Endothelial cell of umbilical vein (primary cell): ENCODE results near the gene PPA2. TPM values are rescaled to one million over a fixed set of nuclear protein-coding genes. Genes with fewer than 3 reads are reported as not detected.
"Not testable (repeated sequence)": the region's sequence is repeated elsewhere in the genome, so short reads cannot be mapped to it uniquely, and the experiment has no call there.

ENCODE experiments used
- BruUV-seq: library from RNA; stranded (reverse); fragments of 400-500 nt; replicated peaks from 2 replicates; lab custom pipeline; 2021; lab: Mats Ljungman, UMichigan
- CTCF ChIA-PET: fragments of 300-600, 350-600 bp; sonication (Branson Sonifier 250); formaldehyde crosslinking; loops from one replicate; lab custom pipeline; 2021; ENCODE audit warnings: antibody characterized with exemption, inconsistent platforms; lab: Charles Lee
- POLR2A ChIA-PET: fragments of 300-600, 350-600 bp; sonication (Branson Sonifier 250); formaldehyde crosslinking; loops from one replicate; lab custom pipeline; 2021; ENCODE audit warnings: antibody characterized with exemption, inconsistent platforms; lab: Charles Lee
- DNase-seq: peaks from one replicate; pipeline ENCODE4 v3.0.0-alpha.2; 2011; ENCODE audit warnings: low read depth, low spot score
- FAIRE-seq: peaks from 2 replicates; lab custom pipeline; 2011; peaks lifted over from hg19 to GRCh38; lab: Jason Lieb, UNC
- H2AFZ ChIP-seq: 2 replicates; pipeline ENCODE4 v1.6.0; 2012; ENCODE audit warnings: low read depth, low read length, control low read depth, inconsistent platforms
- H3K27ac ChIP-seq: 2 replicates; pipeline ENCODE4 v1.5.1; 2011; ENCODE audit warnings: low read depth, mild to moderate bottlenecking, control low read depth, low read length, moderate library complexity; ENCODE audit not compliant: insufficient read depth
- H3K27me3 ChIP-seq, 2 experiments: 2 replicates each; pipeline versions ENCODE4 v1.6.0 to v1.6.1; 2011; ENCODE audit warnings: low read length in 2 of 2, mixed read lengths in 1 of 2; ENCODE audit not compliant: control insufficient read depth in 2 of 2, insufficient read depth in 2 of 2
- H3K36me3 ChIP-seq, 2 experiments: 2 replicates in 1 of 2; 3 replicates in 1 of 2; pipeline ENCODE4 v1.5.1; 2011; ENCODE audit warnings: low read length in 2 of 2, mild to moderate bottlenecking in 1 of 2, moderate library complexity in 1 of 2; ENCODE audit not compliant: control insufficient read depth in 2 of 2, insufficient read depth in 2 of 2; ENCODE audit errors: extremely low read depth in 1 of 2
- H3K4me1 ChIP-seq: 3 replicates; pipeline ENCODE4 v1.5.1; 2011; ENCODE audit warnings: mild to moderate bottlenecking, low read length; ENCODE audit not compliant: control insufficient read depth, insufficient read depth; ENCODE audit errors: extremely low read depth
- H3K4me2 ChIP-seq: 2 replicates; pipeline ENCODE4 v1.6.1; 2011; ENCODE audit warnings: low read length, control low read depth, mixed read lengths; ENCODE audit not compliant: insufficient read depth
- H3K4me3 ChIP-seq, 3 experiments: fragments of 200-600 bp in 1 of 3; sonication (generic), shearing (Covaris generic) in 1 of 3; replicated peaks in 1 of 3; 2 replicates each; pipeline ENCODE4 v1.5.1; 2011 to 2016; ENCODE audit warnings: control low read depth in 3 of 3, low read length in 3 of 3, mild to moderate bottlenecking in 2 of 3, inconsistent platforms in 1 of 3, low read depth in 1 of 3, moderate library complexity in 1 of 3; ENCODE audit not compliant: insufficient read depth in 1 of 3
- H3K79me2 ChIP-seq: 2 replicates; pipeline ENCODE4 v1.6.0; 2012; ENCODE audit warnings: low read length, inconsistent platforms; ENCODE audit not compliant: control insufficient read depth, insufficient read depth
- H3K9ac ChIP-seq: replicated peaks from 2 replicates; pipeline ENCODE3; 2011; ENCODE audit warnings: low read length, control low read depth; ENCODE audit not compliant: insufficient read depth; ENCODE audit errors: extremely low read depth
- H3K9me1 ChIP-seq: replicated peaks from 3 replicates; pipeline ENCODE4 v1.6.0; 2011; ENCODE audit warnings: mild to moderate bottlenecking, low read length; ENCODE audit not compliant: control insufficient read depth, insufficient read depth; ENCODE audit errors: extremely low read depth
- H3K9me3 ChIP-seq: replicated peaks from 2 replicates; pipeline ENCODE4 v1.5.1; 2012; ENCODE audit warnings: low read length, inconsistent platforms; ENCODE audit not compliant: control insufficient read depth, insufficient read depth
- H4K20me1 ChIP-seq: replicated peaks from 2 replicates; pipeline ENCODE3; 2011; ENCODE audit warnings: mild to moderate bottlenecking, low read length; ENCODE audit not compliant: control insufficient read depth, insufficient read depth; ENCODE audit errors: extremely low read depth
- EZH2 ChIP-seq: IDR thresholded peaks from 2 replicates; pipeline ENCODE4 v1.6.1; 2012; ENCODE audit warnings: borderline replicate concordance, low read depth, mild to moderate bottlenecking, moderate library complexity, low read length, inconsistent platforms; ENCODE audit not compliant: severe bottlenecking
- FOS ChIP-seq: IDR thresholded peaks from 2 replicates; pipeline ENCODE4 v1.6.1; 2011; ENCODE audit warnings: mild to moderate bottlenecking, low read length, moderate library complexity, borderline replicate concordance; ENCODE audit not compliant: insufficient read depth
- GATA2 ChIP-seq: IDR thresholded peaks from 2 replicates; pipeline ENCODE4 v1.7.0; 2011; ENCODE audit warnings: low read depth, mild to moderate bottlenecking, moderate library complexity, mixed read lengths, low read length; ENCODE audit not compliant: insufficient read length, insufficient read depth
- JUN ChIP-seq: IDR thresholded peaks from 2 replicates; pipeline ENCODE4 v1.6.1; 2011; ENCODE audit warnings: borderline replicate concordance, low read depth; ENCODE audit not compliant: insufficient read length, insufficient read depth
- MAX ChIP-seq: IDR thresholded peaks from 2 replicates; pipeline ENCODE4 v1.6.1; 2011; ENCODE audit not compliant: insufficient read depth, insufficient read length
- MYC ChIP-seq: IDR thresholded peaks from one replicate; pipeline ENCODE4 v1.6.1; 2011; ENCODE audit warnings: mild to moderate bottlenecking, low read depth, low read length
- POLR2A ChIP-seq: IDR thresholded peaks from 2 replicates; pipeline ENCODE4 v1.6.1; 2012; ENCODE audit warnings: low read depth, mild to moderate bottlenecking, control low read depth, low read length
- POLR2AphosphoS5 ChIP-seq: IDR thresholded peaks from 2 replicates; pipeline ENCODE4 v1.6.1; 2012; ENCODE audit warnings: low read depth, mild to moderate bottlenecking, control low read depth, low read length, moderate library complexity; ENCODE audit not compliant: insufficient read depth
- dilution Hi-C: fragments of 300-500 bp; cut with MboI; formaldehyde crosslinking; loops from one replicate; pipeline ENCODE4 v1.15.0; 2019; ENCODE audit warnings: low sequenced_read_pairs; ENCODE audit not compliant: extremely low pct_ligation_motif_present
- intact Hi-C: fragments of 100-400 bp; cut with micrococcal nuclease; formaldehyde crosslinking; loops from one replicate; pipeline ENCODE4 v1.10.0; 2022
- polyA plus RNA-seq, 4 experiments: library from polyadenylated mRNA; depleted of rRNA in 3 of 4; stranded (reverse) in 3 of 4; unstranded in 1 of 4; fragments of >200 nt; gene quantifications; 2 replicates each; pipeline versions ENCODE4 v1.2.1 to v1.2.3, GENCODE V29; 2011 to 2012; ENCODE audit warnings: missing spikeins in 1 of 4
- total RNA-seq: library from RNA; stranded (reverse); gene quantifications from 2 replicates; pipeline ENCODE4 v1.2.3, GENCODE V29; 2021
- TF ChIP-seq, protein P1 (sequence below), 2 donors: IDR thresholded peaks; 1 replicate in 1 of 2; 2 replicates in 1 of 2; pipeline ENCODE4 v1.5.1; 2011; ENCODE audit warnings: low read length in 2 of 2, mild to moderate bottlenecking in 2 of 2, moderate library complexity in 2 of 2, control low read depth in 1 of 2, inconsistent platforms in 1 of 2, low read depth in 1 of 2; ENCODE audit not compliant: insufficient read depth in 1 of 2; ENCODE audit errors: extremely low read depth in 1 of 2

PPA2 gene
- total and polyA plus RNA-seq, 2 donors (not counting 3 experiments of a cell fraction or from before 2014, with no cell fraction given): 30.4 to 58.7 TPM

GRCh38 chr4:105414316-105414715 is 59.5 kb downstream of the PPA2 start:
- H3K27me3 ChIP-seq: no peaks in the 10 kb centered on the region
- H3K36me3 ChIP-seq: peaks cover 0 to 10% of the 10 kb centered on the region in 2 experiments
- H3K9me3 ChIP-seq: no peaks in the 10 kb centered on the region
- no TSS peak for BruUV-seq
- no peak overlapping the region for H3K9ac ChIP-seq
- no peak overlapping the region for H2AFZ ChIP-seq
- no peak for TF ChIP-seq MAX
- no peak for TF ChIP-seq FOS
- no peak for TF ChIP-seq GATA2
- TF ChIP-seq JUN: no peak
- TF ChIP-seq POLR2A: no peak
- TF ChIP-seq MYC: no peak
- TF ChIP-seq POLR2AphosphoS5: no peak
- TF ChIP-seq EZH2: no peak
- TF ChIP-seq, protein P1, sequence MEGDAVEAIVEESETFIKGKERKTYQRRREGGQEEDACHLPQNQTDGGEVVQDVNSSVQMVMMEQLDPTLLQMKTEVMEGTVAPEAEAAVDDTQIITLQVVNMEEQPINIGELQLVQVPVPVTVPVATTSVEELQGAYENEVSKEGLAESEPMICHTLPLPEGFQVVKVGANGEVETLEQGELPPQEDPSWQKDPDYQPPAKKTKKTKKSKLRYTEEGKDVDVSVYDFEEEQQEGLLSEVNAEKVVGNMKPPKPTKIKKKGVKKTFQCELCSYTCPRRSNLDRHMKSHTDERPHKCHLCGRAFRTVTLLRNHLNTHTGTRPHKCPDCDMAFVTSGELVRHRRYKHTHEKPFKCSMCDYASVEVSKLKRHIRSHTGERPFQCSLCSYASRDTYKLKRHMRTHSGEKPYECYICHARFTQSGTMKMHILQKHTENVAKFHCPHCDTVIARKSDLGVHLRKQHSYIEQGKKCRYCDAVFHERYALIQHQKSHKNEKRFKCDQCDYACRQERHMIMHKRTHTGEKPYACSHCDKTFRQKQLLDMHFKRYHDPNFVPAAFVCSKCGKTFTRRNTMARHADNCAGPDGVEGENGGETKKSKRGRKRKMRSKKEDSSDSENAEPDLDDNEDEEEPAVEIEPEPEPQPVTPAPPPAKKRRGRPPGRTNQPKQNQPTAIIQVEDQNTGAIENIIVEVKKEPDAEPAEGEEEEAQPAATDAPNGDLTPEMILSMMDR (IDR thresholded peaks at IDR 0.05; ENCODE audit: extremely low read depth in 1 of 2, insufficient read depth in 1 of 2, low read depth in 1 of 2, low read length in 2 of 2): no peak
- H3K4me3 ChIP-seq: no peak overlapping the region
- CTCF ChIA-PET: interaction anchor here (0.7 kb wide), 1 partner anchor 59 kb away, joined by 3 read pairs; the partner anchor contains the start of gene PPA2
- no peaks in the 10 kb centered on the region for H3K4me1 ChIP-seq
- H3K4me2 ChIP-seq: no peak overlapping the region
- intact Hi-C loops: no loop called here
- FAIRE-seq: no peak
- POLR2A ChIA-PET: no interaction called here
- dilution Hi-C loops: no loop called here
- no peak overlapping the region for H3K27ac ChIP-seq
- no peaks in the 10 kb centered on the region for H3K9me1 ChIP-seq
- DNase-seq: no peak
- H3K79me2 ChIP-seq: no peaks in the 10 kb centered on the region
- H4K20me1 ChIP-seq: no peaks in the 10 kb centered on the region

GRCh38 chr4:105409135-105409534 is 64.7 kb downstream of the PPA2 start:
- dilution Hi-C loops: not testable (repeated sequence)

More at GRCh38 chr4:105409135-105409534, 64.7 kb downstream of the PPA2 start:
- H3K9me1 ChIP-seq, H3K27me3 ChIP-seq, FAIRE-seq, H3K4me2 ChIP-seq, H3K4me1 ChIP-seq, H3K9me3 ChIP-seq, H3K27ac ChIP-seq, H3K79me2 ChIP-seq, intact Hi-C loops, H3K36me3 ChIP-seq, CTCF ChIA-PET, H2AFZ ChIP-seq, H4K20me1 ChIP-seq, POLR2A ChIA-PET, H3K9ac ChIP-seq, BruUV-seq, H3K4me3 ChIP-seq, DNase-seq: not testable (repeated sequence)
